IMR-90 (cell line): ENCODE measurements around the gene EHBP1. TPM values are rescaled to one million over a fixed set of nuclear protein-coding genes. Genes with fewer than 3 reads are reported as not detected.

ENCODE experiments used
- ATAC-seq: fragments of 200-7000 bp; cut with Tn5 transposase; 2 replicates; pipeline ENCODE4 v1.9.1; 2020; ENCODE audit warnings: low read depth, mild to moderate bottlenecking, moderate library complexity
- BruUV-seq: library from RNA; stranded (reverse); fragments of 400-500 nt; replicated peaks from 2 replicates; lab custom pipeline; 2021; lab: Mats Ljungman, UMichigan
- CTCF ChIA-PET: fragments of 300-600 bp; formaldehyde crosslinking; extraction: SDS; loops from one replicate; lab custom pipeline; 2021; ENCODE audit warnings: antibody characterized with exemption; lab: Yijun Ruan, JAX
- POLR2A ChIA-PET: fragments of 300-600 bp; sonication (Branson Sonifier 250); formaldehyde crosslinking; loops from one replicate; lab custom pipeline; 2022; ENCODE audit warnings: antibody characterized with exemption; ENCODE audit not compliant: unreplicated experiment; lab: Charles Lee
- DNase-seq: peaks from one replicate; pipeline ENCODE4 v3.0.0; 2013
- H2AFZ ChIP-seq: replicated peaks from 2 replicates; pipeline ENCODE3; 2013; ENCODE audit warnings: low read length, mild to moderate bottlenecking; ENCODE audit not compliant: poor library complexity
- H2AK5ac ChIP-seq: 2 replicates; pipeline ENCODE4 v1.6.1; 2013; ENCODE audit warnings: low read depth, low read length, inconsistent platforms
- H2AK9ac ChIP-seq: replicated peaks from 2 replicates; pipeline ENCODE3; 2013; ENCODE audit warnings: mild to moderate bottlenecking, low read depth, low read length, moderate library complexity; ENCODE audit not compliant: poor library complexity
- H2BK120ac ChIP-seq: 2 replicates; pipeline ENCODE4 v1.6.1; 2013; ENCODE audit warnings: low read depth, low read length, inconsistent platforms
- H2BK15ac ChIP-seq: 3 replicates; pipeline ENCODE4 v1.6.1; 2013; ENCODE audit warnings: low read depth, low read length, inconsistent platforms
- H2BK20ac ChIP-seq: 2 replicates; pipeline ENCODE4 v1.6.1; 2013; ENCODE audit warnings: low read depth, mild to moderate bottlenecking, inconsistent platforms, low read length, moderate library complexity
- H2BK5ac ChIP-seq: 2 replicates; pipeline ENCODE4 v1.6.1; 2013; ENCODE audit warnings: mild to moderate bottlenecking, low read depth, low read length, inconsistent platforms; ENCODE audit not compliant: poor library complexity, severe bottlenecking
- H3K14ac ChIP-seq: replicated peaks from 2 replicates; pipeline ENCODE4 v1.6.1; 2013; ENCODE audit warnings: low read depth, low read length, inconsistent platforms
- H3K18ac ChIP-seq: 2 replicates; pipeline ENCODE4 v1.6.1; 2013; ENCODE audit warnings: low read depth, low read length, control low read depth
- H3K23ac ChIP-seq: 2 replicates; pipeline ENCODE4 v1.6.1; 2013; ENCODE audit warnings: low read depth, low read length, inconsistent platforms
- H3K27ac ChIP-seq: 2 replicates; pipeline ENCODE4 v1.5.1; 2013; ENCODE audit warnings: mild to moderate bottlenecking, control low read depth, low read length; ENCODE audit not compliant: insufficient read depth
- H3K27me3 ChIP-seq: 2 replicates; pipeline ENCODE4 v1.6.1; 2013; ENCODE audit warnings: low read length; ENCODE audit not compliant: control insufficient read depth, insufficient read depth
- H3K36me3 ChIP-seq: 2 replicates; pipeline ENCODE4 v1.6.1; 2013; ENCODE audit warnings: low read length, mixed read lengths; ENCODE audit not compliant: control insufficient read depth, insufficient read depth
- H3K4ac ChIP-seq: 2 replicates; pipeline ENCODE4 v1.6.1; 2013; ENCODE audit warnings: low read depth, low read length, inconsistent platforms
- H3K4me1 ChIP-seq: 2 replicates; pipeline ENCODE4 v1.6.1; 2013; ENCODE audit warnings: low read length, mixed read lengths; ENCODE audit not compliant: control insufficient read depth, insufficient read depth
- H3K4me2 ChIP-seq: 2 replicates; pipeline ENCODE4 v1.6.1; 2013; ENCODE audit warnings: low read depth, mild to moderate bottlenecking, control low read depth, low read length, moderate library complexity
- H3K4me3 ChIP-seq: 2 replicates; pipeline ENCODE4 v1.5.1; 2013; ENCODE audit warnings: low read depth, mild to moderate bottlenecking, control low read depth, low read length, moderate library complexity; ENCODE audit not compliant: insufficient read depth
- H3K56ac ChIP-seq: 2 replicates; pipeline ENCODE4 v1.6.1; 2013; ENCODE audit warnings: low read length, inconsistent platforms; ENCODE audit not compliant: insufficient read depth; ENCODE audit errors: extremely low read depth
- H3K79me1 ChIP-seq, 2 experiments: 2 replicates each; pipeline ENCODE4 v1.6.1; 2013; ENCODE audit warnings: low read length in 2 of 2, inconsistent platforms in 1 of 2, low read depth in 1 of 2
- H3K9ac ChIP-seq: 2 replicates; pipeline ENCODE4 v1.6.1; 2013; ENCODE audit warnings: low read depth, low read length, control low read depth
- H3K9me1 ChIP-seq: 2 replicates; pipeline ENCODE4 v1.6.1; 2013; ENCODE audit warnings: low read length, inconsistent platforms; ENCODE audit not compliant: insufficient read depth
- H3K9me3 ChIP-seq: 2 replicates; pipeline ENCODE4 v1.6.1; 2013; ENCODE audit warnings: low read length; ENCODE audit not compliant: control insufficient read depth, insufficient read depth
- H4K20me1 ChIP-seq: 2 replicates; pipeline ENCODE4 v1.6.1; 2013; ENCODE audit warnings: low read length, inconsistent platforms; ENCODE audit not compliant: insufficient read depth
- H4K5ac ChIP-seq: 2 replicates; pipeline ENCODE4 v1.6.1; 2013; ENCODE audit warnings: mild to moderate bottlenecking, low read depth, low read length, control low read depth
- H4K8ac ChIP-seq, 2 experiments: 2 replicates each; pipeline ENCODE4 v1.6.1; 2013; ENCODE audit warnings: low read depth in 2 of 2, low read length in 2 of 2, control low read depth in 1 of 2, inconsistent platforms in 1 of 2
- H4K91ac ChIP-seq: 2 replicates; pipeline ENCODE4 v1.6.1; 2013; ENCODE audit warnings: low read depth, low read length, inconsistent platforms; ENCODE audit not compliant: insufficient read depth
- BHLHE40 ChIP-seq: fragments of 150-350 bp; IDR thresholded peaks from 2 replicates; pipeline ENCODE4 v1.6.1; 2016; ENCODE audit warnings: mild to moderate bottlenecking, low read depth, low read length
- CEBPB ChIP-seq: IDR thresholded peaks from 2 replicates; pipeline ENCODE4 v1.6.1; 2012; ENCODE audit warnings: low read depth, low read length, improper control_type of control experiment
- CHD1 ChIP-seq: IDR thresholded peaks from 2 replicates; pipeline ENCODE4 v1.6.1; 2012; ENCODE audit warnings: low read depth, low read length, improper control_type of control experiment
- FOS ChIP-seq: fragments of 150-350 bp; IDR thresholded peaks from 2 replicates; pipeline ENCODE4 v1.6.1; 2016; ENCODE audit warnings: low read depth, low read length
- MAFK ChIP-seq: IDR thresholded peaks from 2 replicates; pipeline ENCODE4 v1.6.1; 2012; ENCODE audit warnings: low read depth, low read length, improper control_type of control experiment
- MAZ ChIP-seq: IDR thresholded peaks from 2 replicates; pipeline ENCODE4 v1.6.1; 2012; ENCODE audit warnings: low read depth, mild to moderate bottlenecking, low read length, improper control_type of control experiment, moderate library complexity, borderline replicate concordance
- MXI1 ChIP-seq: IDR thresholded peaks from 2 replicates; pipeline ENCODE4 v1.6.1; 2012; ENCODE audit warnings: low read depth, mild to moderate bottlenecking, low read length, moderate library complexity, borderline replicate concordance
- NFE2L2 ChIP-seq: fragments of 150-350 bp; IDR thresholded peaks from 2 replicates; pipeline ENCODE4 v1.6.1; 2016; ENCODE audit warnings: low read depth, mild to moderate bottlenecking, low read length
- POLR2A ChIP-seq: IDR thresholded peaks from 2 replicates; pipeline ENCODE4 v1.6.1; 2012; ENCODE audit warnings: mild to moderate bottlenecking, low read depth, low read length
- RAD21 ChIP-seq: IDR thresholded peaks from 2 replicates; pipeline ENCODE4 v1.6.1; 2012; ENCODE audit warnings: low read length, improper control_type of control experiment
- RCOR1 ChIP-seq: IDR thresholded peaks from 2 replicates; pipeline ENCODE4 v1.6.1; 2012; ENCODE audit warnings: mild to moderate bottlenecking, low read length, improper control_type of control experiment; ENCODE audit not compliant: insufficient replicate concordance
- RFX5 ChIP-seq: IDR thresholded peaks from 2 replicates; pipeline ENCODE4 v1.8.0; 2012; ENCODE audit warnings: low read depth, mild to moderate bottlenecking, low read length, moderate library complexity
- SMC3 ChIP-seq: fragments of 150-350 bp; IDR thresholded peaks from 2 replicates; pipeline ENCODE4 v1.6.1; 2016; ENCODE audit warnings: low read depth, mild to moderate bottlenecking, antibody characterized with exemption, low read length, moderate library complexity
- WGBS, 2 experiments: methylation state at CpG; one replicate each; pipeline versions ENCODE4 v1.1.5 to v1.1.7; 2013; ENCODE audit warnings: missing lambda C conversion rate in 2 of 2; ENCODE audit not compliant: insufficient read length in 1 of 2; ENCODE audit errors: extremely low coverage in 2 of 2; 5-methylcytosine and 5-hydroxymethylcytosine counted together
- dilution Hi-C: fragments of 300-500 bp; cut with HindIII; formaldehyde crosslinking; loops from one replicate; pipeline ENCODE4 v1.14.3; 2018; ENCODE audit warnings: low sequenced_read_pairs; ENCODE audit not compliant: unreplicated experiment
- in situ Hi-C: fragments of 300-500 bp; cut with MboI; formaldehyde crosslinking; loops from 3 replicates; pipeline ENCODE4 v1.14.3; 2019; ENCODE audit warnings: low sequenced_read_pairs, inconsistent platforms, mixed read lengths
- intact Hi-C: fragments of 100-400 bp; cut with micrococcal nuclease; formaldehyde crosslinking; loops from 2 replicates; pipeline ENCODE4 v1.10.0; 2022
- polyA plus RNA-seq, 3 experiments: library from polyadenylated mRNA; depleted of rRNA; stranded (reverse); fragments of >200 nt; gene quantifications; 2 replicates each; pipeline ENCODE4 v1.2.3, GENCODE V29; 2012; ENCODE audit warnings: low replicate concordance in 1 of 3
- total RNA-seq: library from RNA; depleted of rRNA; stranded (reverse); fragments of >200 nt; gene quantifications from 2 replicates; pipeline ENCODE4 v1.2.3, GENCODE V29; 2012
- TF ChIP-seq, protein P1 (sequence below): fragments of 150-350 bp; IDR thresholded peaks from 2 replicates; pipeline ENCODE4 v1.6.1; 2016; ENCODE audit warnings: low read depth, mild to moderate bottlenecking, low read length, moderate library complexity, borderline replicate concordance
- TF ChIP-seq, protein P2 (sequence below): conservative IDR thresholded peaks from 2 replicates; pipeline ENCODE4 v1.5.1; 2012; ENCODE audit warnings: mild to moderate bottlenecking, low read depth, low read length, improper control_type of control experiment
- TF ChIP-seq, protein P3 (sequence below): fragments of 150-350 bp; IDR thresholded peaks from 2 replicates; pipeline ENCODE4 v1.6.1; 2017; ENCODE audit warnings: mild to moderate bottlenecking, antibody characterized with exemption, low read length, low read depth

Gene EHBP1
- total and polyA plus RNA-seq, 2 of the 4 experiments (the other 2 are of a cell fraction): 28.3 to 44.4 TPM

GRCh38 chr2:62871506-62871905 lies 166.0 kb downstream of the EHBP1 start:
- intact Hi-C loops: no loop called here
- H4K5ac ChIP-seq: no peak overlapping the region
- WGBS, 2 experiments: no CpG with 5 or more reads among the region's 1 CpG
- no peaks in the 10 kb centered on the region for H4K20me1 ChIP-seq
- H2BK5ac ChIP-seq: no peak overlapping the region
- no peak for ATAC-seq
- H2AK5ac ChIP-seq: no peak overlapping the region
- no peak overlapping the region for H2AK9ac ChIP-seq
- no peak overlapping the region for H3K18ac ChIP-seq
- no peak overlapping the region for H3K4ac ChIP-seq
- no TSS peak for BruUV-seq
- POLR2A ChIA-PET: no interaction called here
- no peak overlapping the region for H4K8ac ChIP-seq
- H3K27ac ChIP-seq: no peak overlapping the region
- H3K9ac ChIP-seq: no peak overlapping the region
- H3K36me3 ChIP-seq: peaks cover 9% of the 10 kb centered on the region
- no peak overlapping the region for H2AFZ ChIP-seq
- H3K27me3 ChIP-seq: no peaks in the 10 kb centered on the region
- H3K56ac ChIP-seq: no peak overlapping the region
- dilution Hi-C loops: no loop called here
- no peaks in the 10 kb centered on the region for H3K4me1 ChIP-seq
- no peak for DNase-seq
- no peaks in the 10 kb centered on the region for H3K79me1 ChIP-seq
- CTCF ChIA-PET: no interaction called here
- H4K91ac ChIP-seq: no peak overlapping the region
- no peak overlapping the region for H2BK120ac ChIP-seq
- H2BK15ac ChIP-seq: no peak overlapping the region
- in situ Hi-C loops: no loop called here
- H3K23ac ChIP-seq: no peak overlapping the region
- TF ChIP-seq, protein P1, sequence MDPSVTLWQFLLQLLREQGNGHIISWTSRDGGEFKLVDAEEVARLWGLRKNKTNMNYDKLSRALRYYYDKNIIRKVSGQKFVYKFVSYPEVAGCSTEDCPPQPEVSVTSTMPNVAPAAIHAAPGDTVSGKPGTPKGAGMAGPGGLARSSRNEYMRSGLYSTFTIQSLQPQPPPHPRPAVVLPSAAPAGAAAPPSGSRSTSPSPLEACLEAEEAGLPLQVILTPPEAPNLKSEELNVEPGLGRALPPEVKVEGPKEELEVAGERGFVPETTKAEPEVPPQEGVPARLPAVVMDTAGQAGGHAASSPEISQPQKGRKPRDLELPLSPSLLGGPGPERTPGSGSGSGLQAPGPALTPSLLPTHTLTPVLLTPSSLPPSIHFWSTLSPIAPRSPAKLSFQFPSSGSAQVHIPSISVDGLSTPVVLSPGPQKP: no peak
- no peak for TF ChIP-seq RCOR1
- TF ChIP-seq NFE2L2: no peak
- TF ChIP-seq, protein P2, sequence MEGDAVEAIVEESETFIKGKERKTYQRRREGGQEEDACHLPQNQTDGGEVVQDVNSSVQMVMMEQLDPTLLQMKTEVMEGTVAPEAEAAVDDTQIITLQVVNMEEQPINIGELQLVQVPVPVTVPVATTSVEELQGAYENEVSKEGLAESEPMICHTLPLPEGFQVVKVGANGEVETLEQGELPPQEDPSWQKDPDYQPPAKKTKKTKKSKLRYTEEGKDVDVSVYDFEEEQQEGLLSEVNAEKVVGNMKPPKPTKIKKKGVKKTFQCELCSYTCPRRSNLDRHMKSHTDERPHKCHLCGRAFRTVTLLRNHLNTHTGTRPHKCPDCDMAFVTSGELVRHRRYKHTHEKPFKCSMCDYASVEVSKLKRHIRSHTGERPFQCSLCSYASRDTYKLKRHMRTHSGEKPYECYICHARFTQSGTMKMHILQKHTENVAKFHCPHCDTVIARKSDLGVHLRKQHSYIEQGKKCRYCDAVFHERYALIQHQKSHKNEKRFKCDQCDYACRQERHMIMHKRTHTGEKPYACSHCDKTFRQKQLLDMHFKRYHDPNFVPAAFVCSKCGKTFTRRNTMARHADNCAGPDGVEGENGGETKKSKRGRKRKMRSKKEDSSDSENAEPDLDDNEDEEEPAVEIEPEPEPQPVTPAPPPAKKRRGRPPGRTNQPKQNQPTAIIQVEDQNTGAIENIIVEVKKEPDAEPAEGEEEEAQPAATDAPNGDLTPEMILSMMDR: no peak
- TF ChIP-seq MXI1: no peak
- TF ChIP-seq CHD1: no peak
- TF ChIP-seq SMC3: no peak
- no peak for TF ChIP-seq RFX5
- no peak for TF ChIP-seq CEBPB
- no peak for TF ChIP-seq BHLHE40
- TF ChIP-seq, protein P3, sequence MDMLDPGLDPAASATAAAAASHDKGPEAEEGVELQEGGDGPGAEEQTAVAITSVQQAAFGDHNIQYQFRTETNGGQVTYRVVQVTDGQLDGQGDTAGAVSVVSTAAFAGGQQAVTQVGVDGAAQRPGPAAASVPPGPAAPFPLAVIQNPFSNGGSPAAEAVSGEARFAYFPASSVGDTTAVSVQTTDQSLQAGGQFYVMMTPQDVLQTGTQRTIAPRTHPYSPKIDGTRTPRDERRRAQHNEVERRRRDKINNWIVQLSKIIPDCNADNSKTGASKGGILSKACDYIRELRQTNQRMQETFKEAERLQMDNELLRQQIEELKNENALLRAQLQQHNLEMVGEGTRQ: no peak
- TF ChIP-seq RAD21: no peak
- no peak for TF ChIP-seq MAFK
- TF ChIP-seq FOS: no peak
- TF ChIP-seq MAZ: no peak
- TF ChIP-seq POLR2A: no peak
- no peaks in the 10 kb centered on the region for H3K9me1 ChIP-seq
- no peak overlapping the region for H2BK20ac ChIP-seq
- H3K4me2 ChIP-seq: no peak overlapping the region
- H3K9me3 ChIP-seq: no peaks in the 10 kb centered on the region; the same call in 1 of the 2 replicates
- H3K4me3 ChIP-seq: no peak overlapping the region
- no peak overlapping the region for H3K14ac ChIP-seq
